Endothelial cell of umbilical vein (primary cell): ENCODE results near the gene DNAJB13. TPM values are rescaled to one million over a fixed set of nuclear protein-coding genes. Genes with fewer than 3 reads are reported as not detected.
A peak's percentile ranks its signal among the peaks of the same experiment; 100 is the strongest.

Experiments used
- BruUV-seq: library from RNA; stranded (reverse); fragments of 400-500 nt; replicated peaks from 2 replicates; lab custom pipeline; 2021; lab: Mats Ljungman, UMichigan
- CTCF ChIA-PET: fragments of 300-600, 350-600 bp; sonication (Branson Sonifier 250); formaldehyde crosslinking; loops from one replicate; lab custom pipeline; 2021; ENCODE audit warnings: antibody characterized with exemption, inconsistent platforms; lab: Charles Lee
- POLR2A ChIA-PET: fragments of 300-600, 350-600 bp; sonication (Branson Sonifier 250); formaldehyde crosslinking; loops from one replicate; lab custom pipeline; 2021; ENCODE audit warnings: antibody characterized with exemption, inconsistent platforms; lab: Charles Lee
- DNase-seq: peaks from one replicate; pipeline ENCODE4 v3.0.0-alpha.2; 2011; ENCODE audit warnings: low read depth, low spot score
- FAIRE-seq: peaks from 2 replicates; lab custom pipeline; 2011; peaks lifted over from hg19 to GRCh38; lab: Jason Lieb, UNC
- H2AFZ ChIP-seq: 2 replicates; pipeline ENCODE4 v1.6.0; 2012; ENCODE audit warnings: low read depth, low read length, control low read depth, inconsistent platforms
- H3K27ac ChIP-seq: 2 replicates; pipeline ENCODE4 v1.5.1; 2011; ENCODE audit warnings: low read depth, mild to moderate bottlenecking, control low read depth, low read length, moderate library complexity; ENCODE audit not compliant: insufficient read depth
- H3K27me3 ChIP-seq, 2 experiments: 2 replicates each; pipeline versions ENCODE4 v1.6.0 to v1.6.1; 2011; ENCODE audit warnings: low read length in 2 of 2, mixed read lengths in 1 of 2; ENCODE audit not compliant: control insufficient read depth in 2 of 2, insufficient read depth in 2 of 2
- H3K36me3 ChIP-seq, 2 experiments: 2 replicates in 1 of 2; 3 replicates in 1 of 2; pipeline ENCODE4 v1.5.1; 2011; ENCODE audit warnings: low read length in 2 of 2, mild to moderate bottlenecking in 1 of 2, moderate library complexity in 1 of 2; ENCODE audit not compliant: control insufficient read depth in 2 of 2, insufficient read depth in 2 of 2; ENCODE audit errors: extremely low read depth in 1 of 2
- H3K4me1 ChIP-seq: 3 replicates; pipeline ENCODE4 v1.5.1; 2011; ENCODE audit warnings: mild to moderate bottlenecking, low read length; ENCODE audit not compliant: control insufficient read depth, insufficient read depth; ENCODE audit errors: extremely low read depth
- H3K4me2 ChIP-seq: 2 replicates; pipeline ENCODE4 v1.6.1; 2011; ENCODE audit warnings: low read length, control low read depth, mixed read lengths; ENCODE audit not compliant: insufficient read depth
- H3K4me3 ChIP-seq, 3 experiments: fragments of 200-600 bp in 1 of 3; sonication (generic), shearing (Covaris generic) in 1 of 3; replicated peaks in 1 of 3; 2 replicates each; pipeline ENCODE4 v1.5.1; 2011 to 2016; ENCODE audit warnings: control low read depth in 3 of 3, low read length in 3 of 3, mild to moderate bottlenecking in 2 of 3, inconsistent platforms in 1 of 3, low read depth in 1 of 3, moderate library complexity in 1 of 3; ENCODE audit not compliant: insufficient read depth in 1 of 3
- H3K79me2 ChIP-seq: 2 replicates; pipeline ENCODE4 v1.6.0; 2012; ENCODE audit warnings: low read length, inconsistent platforms; ENCODE audit not compliant: control insufficient read depth, insufficient read depth
- H3K9ac ChIP-seq: replicated peaks from 2 replicates; pipeline ENCODE3; 2011; ENCODE audit warnings: low read length, control low read depth; ENCODE audit not compliant: insufficient read depth; ENCODE audit errors: extremely low read depth
- H3K9me1 ChIP-seq: replicated peaks from 3 replicates; pipeline ENCODE4 v1.6.0; 2011; ENCODE audit warnings: mild to moderate bottlenecking, low read length; ENCODE audit not compliant: control insufficient read depth, insufficient read depth; ENCODE audit errors: extremely low read depth
- H3K9me3 ChIP-seq: replicated peaks from 2 replicates; pipeline ENCODE4 v1.5.1; 2012; ENCODE audit warnings: low read length, inconsistent platforms; ENCODE audit not compliant: control insufficient read depth, insufficient read depth
- H4K20me1 ChIP-seq: replicated peaks from 2 replicates; pipeline ENCODE3; 2011; ENCODE audit warnings: mild to moderate bottlenecking, low read length; ENCODE audit not compliant: control insufficient read depth, insufficient read depth; ENCODE audit errors: extremely low read depth
- CTCF ChIP-seq, 2 donors: IDR thresholded peaks; 1 replicate in 1 of 2; 2 replicates in 1 of 2; pipeline ENCODE4 v1.5.1; 2011; ENCODE audit warnings: low read length in 2 of 2, mild to moderate bottlenecking in 2 of 2, moderate library complexity in 2 of 2, control low read depth in 1 of 2, inconsistent platforms in 1 of 2, low read depth in 1 of 2; ENCODE audit not compliant: insufficient read depth in 1 of 2; ENCODE audit errors: extremely low read depth in 1 of 2
- EZH2 ChIP-seq: IDR thresholded peaks from 2 replicates; pipeline ENCODE4 v1.6.1; 2012; ENCODE audit warnings: borderline replicate concordance, low read depth, mild to moderate bottlenecking, moderate library complexity, low read length, inconsistent platforms; ENCODE audit not compliant: severe bottlenecking
- FOS ChIP-seq: IDR thresholded peaks from 2 replicates; pipeline ENCODE4 v1.6.1; 2011; ENCODE audit warnings: mild to moderate bottlenecking, low read length, moderate library complexity, borderline replicate concordance; ENCODE audit not compliant: insufficient read depth
- GATA2 ChIP-seq: IDR thresholded peaks from 2 replicates; pipeline ENCODE4 v1.7.0; 2011; ENCODE audit warnings: low read depth, mild to moderate bottlenecking, moderate library complexity, mixed read lengths, low read length; ENCODE audit not compliant: insufficient read length, insufficient read depth
- JUN ChIP-seq: IDR thresholded peaks from 2 replicates; pipeline ENCODE4 v1.6.1; 2011; ENCODE audit warnings: borderline replicate concordance, low read depth; ENCODE audit not compliant: insufficient read length, insufficient read depth
- MAX ChIP-seq: IDR thresholded peaks from 2 replicates; pipeline ENCODE4 v1.6.1; 2011; ENCODE audit not compliant: insufficient read depth, insufficient read length
- MYC ChIP-seq: IDR thresholded peaks from one replicate; pipeline ENCODE4 v1.6.1; 2011; ENCODE audit warnings: mild to moderate bottlenecking, low read depth, low read length
- POLR2A ChIP-seq: IDR thresholded peaks from 2 replicates; pipeline ENCODE4 v1.6.1; 2012; ENCODE audit warnings: low read depth, mild to moderate bottlenecking, control low read depth, low read length
- POLR2AphosphoS5 ChIP-seq: IDR thresholded peaks from 2 replicates; pipeline ENCODE4 v1.6.1; 2012; ENCODE audit warnings: low read depth, mild to moderate bottlenecking, control low read depth, low read length, moderate library complexity; ENCODE audit not compliant: insufficient read depth
- dilution Hi-C: fragments of 300-500 bp; cut with MboI; formaldehyde crosslinking; loops from one replicate; pipeline ENCODE4 v1.15.0; 2019; ENCODE audit warnings: low sequenced_read_pairs; ENCODE audit not compliant: extremely low pct_ligation_motif_present
- intact Hi-C: fragments of 100-400 bp; cut with micrococcal nuclease; formaldehyde crosslinking; loops from one replicate; pipeline ENCODE4 v1.10.0; 2022
- polyA plus RNA-seq, 4 experiments: library from polyadenylated mRNA; depleted of rRNA in 3 of 4; stranded (reverse) in 3 of 4; unstranded in 1 of 4; fragments of >200 nt; gene quantifications; 2 replicates each; pipeline versions ENCODE4 v1.2.1 to v1.2.3, GENCODE V29; 2011 to 2012; ENCODE audit warnings: missing spikeins in 1 of 4
- total RNA-seq: library from RNA; stranded (reverse); gene quantifications from 2 replicates; pipeline ENCODE4 v1.2.3, GENCODE V29; 2021

Gene DNAJB13
- total and polyA plus RNA-seq, 2 donors (not counting 3 experiments of a cell fraction or from before 2014, with no cell fraction given), result 0.07 to 0.46 TPM

GRCh38 chr11:73995247-73995646 is 44.4 kb downstream of the DNAJB13 start:
- intact Hi-C loops, result no loop called here
- no peak for FAIRE-seq

More at GRCh38 chr11:73995247-73995646, 44.4 kb downstream of the DNAJB13 start:
- H3K79me2 ChIP-seq, result no peaks in the 10 kb centered on the region
- no peaks in the 10 kb centered on the region for H3K36me3 ChIP-seq
- BruUV-seq, result no TSS peak
- no peak overlapping the region for H2AFZ ChIP-seq
- H4K20me1 ChIP-seq, result no peaks in the 10 kb centered on the region
- peaks cover 0 to 3% of the 10 kb centered on the region in 2 experiments for H3K27me3 ChIP-seq
- TF ChIP-seq FOS (no peak), GATA2 (no peak), MAX (no peak), EZH2 (no peak), POLR2AphosphoS5 (no peak), JUN (no peak), CTCF (IDR thresholded peaks at IDR 0.05; ENCODE audit: extremely low read depth in 1 of 2, insufficient read depth in 1 of 2, low read depth in 1 of 2, low read length in 2 of 2) (no peak), POLR2A (no peak), MYC (no peak)
- CTCF ChIA-PET, result no interaction called here
- no peak overlapping the region for H3K4me3 ChIP-seq
- no peak overlapping the region for H3K4me2 ChIP-seq
- DNase-seq, result peak; percentile 18
- no peaks in the 10 kb centered on the region for H3K9me1 ChIP-seq
- POLR2A ChIA-PET, result no interaction called here
- no peak overlapping the region for H3K9ac ChIP-seq
- H3K27ac ChIP-seq, result no peak overlapping the region
- H3K9me3 ChIP-seq, result no peaks in the 10 kb centered on the region
- dilution Hi-C loops, result no loop called here
- H3K4me1 ChIP-seq, result no peaks in the 10 kb centered on the region
